Astrocyte (in vitro differentiated cells and primary cell): ENCODE measurements around the gene NAV3. TPM values are rescaled to one million over a fixed set of nuclear protein-coding genes. Genes with fewer than 3 reads are reported as not detected.

Experiments
- DNase-seq: peaks from one replicate; pipeline ENCODE4 v3.0.0-alpha.2; 2010; ENCODE audit warnings: low read depth
- FAIRE-seq: peaks from 2 replicates; lab custom pipeline; 2011; peaks lifted over from hg19 to GRCh38; lab: Jason Lieb, UNC
- H2AFZ ChIP-seq: 2 replicates; pipeline ENCODE4 v1.6.0; 2012; ENCODE audit warnings: low read depth, low read length, inconsistent platforms
- H3K27ac ChIP-seq: 2 replicates; pipeline ENCODE4 v1.5.1; 2011; ENCODE audit warnings: low read depth, low read length, inconsistent platforms
- H3K27me3 ChIP-seq: 2 replicates; pipeline ENCODE4 v1.6.0; 2011; ENCODE audit warnings: low read length, inconsistent platforms; ENCODE audit not compliant: insufficient read depth
- H3K36me3 ChIP-seq: 2 replicates; pipeline ENCODE4 v1.5.1; 2011; ENCODE audit warnings: low read length, inconsistent platforms; ENCODE audit not compliant: insufficient read depth
- H3K4me1 ChIP-seq: 2 replicates; pipeline ENCODE4 v1.5.1; 2011; ENCODE audit warnings: low read length, inconsistent platforms; ENCODE audit not compliant: insufficient read depth
- H3K4me2 ChIP-seq: 2 replicates; pipeline ENCODE4 v1.6.0; 2012; ENCODE audit warnings: low read length, inconsistent platforms
- H3K4me3 ChIP-seq: 2 replicates; pipeline ENCODE4 v1.5.1; 2011; ENCODE audit warnings: low read depth, mild to moderate bottlenecking, low read length, inconsistent platforms; ENCODE audit not compliant: insufficient read depth
- H3K79me2 ChIP-seq: 2 replicates; pipeline ENCODE4 v1.6.0; 2012; ENCODE audit warnings: mild to moderate bottlenecking, low read length, inconsistent platforms; ENCODE audit not compliant: insufficient read depth
- H3K9ac ChIP-seq: 2 replicates; pipeline ENCODE4 v1.6.0; 2012; ENCODE audit warnings: mild to moderate bottlenecking, low read length, inconsistent platforms
- H3K9me3 ChIP-seq: 2 replicates; pipeline ENCODE4 v1.5.1; 2012; ENCODE audit warnings: low read depth, mild to moderate bottlenecking, low read length, inconsistent platforms; ENCODE audit not compliant: insufficient read depth
- H4K20me1 ChIP-seq: 2 replicates; pipeline ENCODE4 v1.6.0; 2012; ENCODE audit warnings: low read length, inconsistent platforms; ENCODE audit not compliant: insufficient read depth
- H3K27ac Mint-ChIP-seq: one replicate; pipeline ENCODE4 v1.8.0; 2021; ENCODE audit warnings: mild to moderate bottlenecking, mixed read lengths; ENCODE audit not compliant: unreplicated experiment
- H3K27me3 Mint-ChIP-seq: one replicate; pipeline ENCODE4 v1.8.0; 2021; ENCODE audit warnings: low read depth, mixed read lengths; ENCODE audit not compliant: unreplicated experiment
- H3K36me3 Mint-ChIP-seq: one replicate; pipeline ENCODE4 v1.8.0; 2021; ENCODE audit warnings: low read depth, mixed read lengths; ENCODE audit not compliant: unreplicated experiment
- H3K4me1 Mint-ChIP-seq: one replicate; pipeline ENCODE4 v1.8.0; 2021; ENCODE audit warnings: low read depth, mixed read lengths; ENCODE audit not compliant: unreplicated experiment
- H3K4me3 Mint-ChIP-seq: one replicate; pipeline ENCODE4 v1.8.0; 2021; ENCODE audit warnings: mild to moderate bottlenecking, moderate library complexity, mixed read lengths; ENCODE audit not compliant: unreplicated experiment
- H3K9me3 Mint-ChIP-seq: one replicate; pipeline ENCODE4 v1.8.0; 2021; ENCODE audit warnings: mild to moderate bottlenecking, mixed read lengths; ENCODE audit not compliant: unreplicated experiment
- EZH2 ChIP-seq: IDR thresholded peaks from 2 replicates; pipeline ENCODE4 v1.6.1; 2012; ENCODE audit warnings: mild to moderate bottlenecking, low read length, inconsistent platforms; ENCODE audit not compliant: insufficient read depth
- total RNA-seq: library from RNA; stranded (reverse); gene quantifications from 2 replicates; pipeline ENCODE4 v1.2.1, GENCODE V29; 2021
- TF ChIP-seq, protein P1 (sequence below): IDR thresholded peaks from 2 replicates; pipeline ENCODE4 v1.5.1; 2011; ENCODE audit warnings: low read depth, mild to moderate bottlenecking, inconsistent platforms, low read length, moderate library complexity; ENCODE audit not compliant: insufficient read depth

The NAV3 gene
- total RNA-seq, 1 donor from 2014 or later: 24.1 TPM

DNA sequence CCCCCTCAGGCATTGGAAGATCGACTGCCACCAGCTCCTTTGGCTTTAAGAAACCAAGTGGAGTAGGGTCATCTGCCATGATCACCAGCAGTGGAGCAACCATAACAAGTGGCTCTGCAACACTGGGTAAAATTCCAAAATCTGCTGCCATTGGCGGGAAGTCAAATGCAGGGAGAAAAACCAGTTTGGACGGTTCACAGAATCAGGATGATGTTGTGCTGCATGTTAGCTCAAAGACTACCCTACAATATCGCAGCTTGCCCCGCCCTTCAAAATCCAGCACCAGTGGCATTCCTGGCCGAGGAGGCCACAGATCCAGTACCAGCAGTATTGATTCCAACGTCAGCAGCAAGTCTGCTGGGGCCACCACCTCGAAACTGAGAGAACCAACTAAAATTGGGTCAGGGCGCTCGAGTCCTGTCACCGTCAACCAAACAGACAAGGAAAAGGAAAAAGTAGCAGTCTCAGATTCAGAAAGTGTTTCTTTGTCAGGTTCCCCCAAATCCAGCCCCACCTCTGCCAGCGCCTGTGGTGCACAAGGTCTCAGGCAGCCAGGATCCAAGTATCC lies 288.7 kb downstream of the NAV3 start:
- no peak for TF ChIP-seq EZH2
- TF ChIP-seq, protein P1, sequence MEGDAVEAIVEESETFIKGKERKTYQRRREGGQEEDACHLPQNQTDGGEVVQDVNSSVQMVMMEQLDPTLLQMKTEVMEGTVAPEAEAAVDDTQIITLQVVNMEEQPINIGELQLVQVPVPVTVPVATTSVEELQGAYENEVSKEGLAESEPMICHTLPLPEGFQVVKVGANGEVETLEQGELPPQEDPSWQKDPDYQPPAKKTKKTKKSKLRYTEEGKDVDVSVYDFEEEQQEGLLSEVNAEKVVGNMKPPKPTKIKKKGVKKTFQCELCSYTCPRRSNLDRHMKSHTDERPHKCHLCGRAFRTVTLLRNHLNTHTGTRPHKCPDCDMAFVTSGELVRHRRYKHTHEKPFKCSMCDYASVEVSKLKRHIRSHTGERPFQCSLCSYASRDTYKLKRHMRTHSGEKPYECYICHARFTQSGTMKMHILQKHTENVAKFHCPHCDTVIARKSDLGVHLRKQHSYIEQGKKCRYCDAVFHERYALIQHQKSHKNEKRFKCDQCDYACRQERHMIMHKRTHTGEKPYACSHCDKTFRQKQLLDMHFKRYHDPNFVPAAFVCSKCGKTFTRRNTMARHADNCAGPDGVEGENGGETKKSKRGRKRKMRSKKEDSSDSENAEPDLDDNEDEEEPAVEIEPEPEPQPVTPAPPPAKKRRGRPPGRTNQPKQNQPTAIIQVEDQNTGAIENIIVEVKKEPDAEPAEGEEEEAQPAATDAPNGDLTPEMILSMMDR: no peak
- Mint-ChIP-seq H3K27me3 (no peaks in the 10 kb centered on the region), H3K36me3 (peaks cover 2% of the 10 kb centered on the region), H3K9me3 (no peaks in the 10 kb centered on the region), H3K4me1 (no peaks in the 10 kb centered on the region), H3K4me3 (no peak overlapping the region), H3K27ac (no peak overlapping the region)
- H3K4me1 ChIP-seq: no peaks in the 10 kb centered on the region
- DNase-seq: no peak
- no peak overlapping the region for H3K4me3 ChIP-seq
- H3K9ac ChIP-seq: no peak overlapping the region
- H2AFZ ChIP-seq: no peak overlapping the region
- H3K9me3 ChIP-seq: peaks cover under 1% of the 10 kb centered on the region
- FAIRE-seq: no peak
- no peaks in the 10 kb centered on the region for H3K79me2 ChIP-seq
- no peaks in the 10 kb centered on the region for H4K20me1 ChIP-seq
- H3K27me3 ChIP-seq: no peaks in the 10 kb centered on the region
- no peak overlapping the region for H3K27ac ChIP-seq
- no peak overlapping the region for H3K4me2 ChIP-seq
- peaks cover 3% of the 10 kb centered on the region for H3K36me3 ChIP-seq

DNA sequence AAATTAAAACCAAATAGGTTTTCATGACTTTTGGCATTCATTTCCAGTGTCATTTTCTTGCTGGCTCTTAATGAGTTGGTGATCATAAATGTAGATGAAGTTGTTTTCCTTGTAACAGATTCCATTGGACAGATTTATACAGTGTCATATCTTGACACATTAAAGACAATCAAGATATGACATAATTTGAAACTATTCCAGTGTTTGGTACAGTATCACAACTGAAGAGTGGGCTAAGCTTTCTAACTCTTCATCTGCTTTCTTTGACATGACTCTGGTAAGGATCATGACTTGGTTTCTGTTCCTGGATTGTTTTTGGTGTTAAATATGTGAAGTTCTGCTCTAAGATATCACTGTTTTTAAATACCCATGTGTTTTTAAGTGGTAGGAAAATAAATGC lies 289.6 kb downstream of the NAV3 start:
- TF ChIP-seq, protein P1: no peak
- no peak for TF ChIP-seq EZH2
- Histone ChIP-seq H3K4me1 (no peaks in the 10 kb centered on the region), H4K20me1 (no peaks in the 10 kb centered on the region), H3K4me2 (no peak overlapping the region), H3K9ac (no peak overlapping the region), H3K27ac (no peak overlapping the region), H3K4me3 (no peak overlapping the region), H3K27me3 (no peaks in the 10 kb centered on the region), H3K36me3 (peaks cover 3% of the 10 kb centered on the region), H3K79me2 (no peaks in the 10 kb centered on the region), H2AFZ (no peak overlapping the region), H3K9me3 (no peaks in the 10 kb centered on the region)
- Mint-ChIP-seq H3K9me3 (no peaks in the 10 kb centered on the region), H3K27ac (no peak overlapping the region), H3K4me3 (no peak overlapping the region), H3K27me3 (no peaks in the 10 kb centered on the region), H3K4me1 (no peaks in the 10 kb centered on the region), H3K36me3 (peaks cover 2% of the 10 kb centered on the region)
- DNase-seq (no peak), FAIRE-seq (no peak)

DNA sequence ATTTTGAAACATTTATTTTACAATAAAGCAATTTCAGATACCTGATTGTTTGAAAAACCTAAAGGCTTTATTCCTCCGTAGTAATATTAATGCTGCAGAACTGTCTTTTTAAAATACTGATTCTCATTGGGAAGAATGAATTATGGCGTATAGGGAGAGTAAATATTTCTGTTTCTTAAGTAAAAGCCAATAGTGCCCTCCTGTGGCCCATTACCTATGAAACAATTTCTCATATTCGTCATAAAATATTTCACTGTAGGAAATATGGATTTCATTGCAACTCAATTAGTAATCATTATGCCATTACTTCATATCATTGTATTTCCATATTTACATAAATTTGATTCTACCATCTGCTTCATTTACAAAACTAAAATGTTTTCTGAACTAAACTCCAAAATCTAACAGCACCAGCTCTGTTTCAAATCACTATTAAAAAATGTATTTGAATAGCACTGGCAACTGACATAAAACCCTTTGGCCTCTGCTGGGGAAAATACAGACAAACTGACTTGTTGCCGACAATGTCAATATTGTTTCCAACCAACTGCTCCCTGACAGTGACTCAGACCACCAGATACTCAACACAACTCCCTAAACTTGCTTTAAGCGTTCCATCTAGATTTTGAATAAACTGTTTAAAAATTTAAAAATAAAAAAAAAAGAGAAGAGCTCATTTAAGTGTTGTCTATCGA lies 290.3 kb downstream of the NAV3 start:
- Histone ChIP-seq H3K27ac (no peak overlapping the region), H3K4me3 (no peak overlapping the region), H3K4me2 (no peak overlapping the region), H3K9ac (no peak overlapping the region), H4K20me1 (no peaks in the 10 kb centered on the region), H2AFZ (no peak overlapping the region), H3K4me1 (no peaks in the 10 kb centered on the region), H3K27me3 (no peaks in the 10 kb centered on the region), H3K79me2 (no peaks in the 10 kb centered on the region), H3K36me3 (peaks cover 3% of the 10 kb centered on the region), H3K9me3 (no peaks in the 10 kb centered on the region)
- Mint-ChIP-seq H3K36me3 (peaks cover 2% of the 10 kb centered on the region), H3K9me3 (no peaks in the 10 kb centered on the region), H3K4me3 (no peak overlapping the region), H3K27ac (no peak overlapping the region), H3K27me3 (no peaks in the 10 kb centered on the region), H3K4me1 (no peaks in the 10 kb centered on the region)
- FAIRE-seq: peak; percentile 23
- no peak for TF ChIP-seq EZH2
- TF ChIP-seq, protein P1: no peak
- DNase-seq: no peak
